Ishikawa (cell line): ENCODE data around the gene ZNF525.

Source experiments
- EP300 ChIP-seq: IDR thresholded peaks from 2 replicates; pipeline ENCODE4 v1.6.1; 2012; ENCODE audit warnings: borderline replicate concordance
- MAX ChIP-seq: IDR thresholded peaks from 2 replicates; pipeline ENCODE4 v1.6.1; 2012
- NFIC ChIP-seq: IDR thresholded peaks from 2 replicates; pipeline ENCODE4 v1.6.1; 2012
- RAD21 ChIP-seq: IDR thresholded peaks from 2 replicates; pipeline ENCODE4 v1.6.1; 2012; ENCODE audit warnings: low read depth
- REST ChIP-seq: IDR thresholded peaks from 2 replicates; pipeline ENCODE4 v1.6.1; 2012; ENCODE audit warnings: low read depth, mild to moderate bottlenecking
- TAF1 ChIP-seq: IDR thresholded peaks from 2 replicates; pipeline ENCODE4 v1.6.1; 2012; ENCODE audit warnings: low read depth, mild to moderate bottlenecking
- TEAD4 ChIP-seq: IDR thresholded peaks from 2 replicates; pipeline ENCODE4 v1.6.1; 2012
- ZBTB7A ChIP-seq: IDR thresholded peaks from 2 replicates; pipeline ENCODE4 v1.6.1; 2012; ENCODE audit warnings: low read depth

- TF ChIP-seq ZBTB7A (no peak), EP300 (no peak), RAD21 (no peak), NFIC (no peak), REST (no peak), MAX (no peak), TAF1 (no peak), TEAD4 (no peak)
These were observed 22.7 kb downstream of the ZNF525 start for GRCh38 chr19:53388168-53388567.
